Measurements from ENCODE around the gene ADRM1. TPM values are rescaled to one million over a fixed set of nuclear protein-coding genes. Genes with fewer than 3 reads are reported as not detected.

ADRM1 gene
- total and polyA plus RNA-seq, 10 of the 15 experiments (the other 5 are each of a cell fraction or from before 2014, with no cell fraction given): 3.4 to 213 (median 95.9) TPM

DNA sequence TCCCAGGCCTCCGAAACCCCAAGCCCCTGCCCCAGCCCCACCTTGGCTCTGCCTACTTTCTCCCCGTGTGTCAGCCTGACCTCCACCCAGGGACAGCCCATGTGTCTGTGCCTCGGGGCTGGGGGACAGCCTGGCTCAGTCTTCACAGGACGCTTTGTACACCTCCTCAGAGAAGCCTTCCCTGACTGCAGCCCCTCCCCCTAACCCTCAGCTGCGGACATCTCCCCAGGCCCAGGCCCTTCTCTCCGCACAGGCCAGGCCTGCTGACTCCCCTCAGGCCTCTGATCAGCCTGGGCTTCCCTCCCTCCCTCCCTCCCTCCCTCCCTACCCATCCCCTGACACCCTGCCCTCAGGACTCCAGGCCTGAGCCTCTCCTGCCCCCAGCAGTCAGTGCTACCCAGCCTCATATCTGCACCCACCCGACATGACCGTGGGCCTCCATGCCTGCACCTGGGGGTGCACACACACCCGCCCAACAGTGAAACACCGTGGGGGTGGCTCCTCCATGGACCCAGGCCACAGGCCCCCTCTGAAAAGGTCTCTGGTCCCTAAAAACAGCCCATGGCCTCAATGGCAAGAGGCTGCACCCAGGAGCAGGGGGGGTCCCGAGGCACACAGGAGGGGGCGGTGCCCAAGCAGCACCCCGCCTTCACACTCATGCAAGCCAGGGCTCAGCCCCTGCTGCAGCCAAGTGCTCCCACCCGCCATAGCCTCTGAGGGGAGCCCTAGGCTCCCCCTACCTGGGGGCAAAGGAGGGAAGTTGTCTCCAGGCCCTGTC is 51.4 kb downstream of the ADRM1 start:
- in situ Hi-C loops (cut with MboI): no loop called here
- RAD21 ChIA-PET (ENCODE audit: unreplicated experiment): no interaction called here
- no peak for TF ChIP-seq ZNF274 (IDR thresholded peaks at IDR 0.05; ENCODE audit: insufficient read depth, insufficient read length)
- TF ChIP-seq, protein P1, sequence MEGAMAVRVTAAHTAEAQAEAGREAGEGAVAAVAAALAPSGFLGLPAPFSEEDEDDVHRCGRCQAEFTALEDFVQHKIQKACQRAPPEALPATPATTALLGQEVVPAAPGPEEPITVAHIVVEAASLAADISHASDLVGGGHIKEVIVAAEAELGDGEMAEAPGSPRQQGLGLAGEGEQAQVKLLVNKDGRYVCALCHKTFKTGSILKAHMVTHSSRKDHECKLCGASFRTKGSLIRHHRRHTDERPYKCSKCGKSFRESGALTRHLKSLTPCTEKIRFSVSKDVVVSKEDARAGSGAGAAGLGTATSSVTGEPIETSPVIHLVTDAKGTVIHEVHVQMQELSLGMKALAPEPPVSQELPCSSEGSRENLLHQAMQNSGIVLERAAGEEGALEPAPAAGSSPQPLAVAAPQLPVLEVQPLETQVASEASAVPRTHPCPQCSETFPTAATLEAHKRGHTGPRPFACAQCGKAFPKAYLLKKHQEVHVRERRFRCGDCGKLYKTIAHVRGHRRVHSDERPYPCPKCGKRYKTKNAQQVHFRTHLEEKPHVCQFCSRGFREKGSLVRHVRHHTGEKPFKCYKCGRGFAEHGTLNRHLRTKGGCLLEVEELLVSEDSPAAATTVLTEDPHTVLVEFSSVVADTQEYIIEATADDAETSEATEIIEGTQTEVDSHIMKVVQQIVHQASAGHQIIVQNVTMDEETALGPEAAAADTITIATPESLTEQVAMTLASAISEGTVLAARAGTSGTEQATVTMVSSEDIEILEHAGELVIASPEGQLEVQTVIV (IDR thresholded peaks at IDR 0.05; ENCODE audit: borderline replicate concordance, partially characterized antibody): no peak
- no peak for TF ChIP-seq KAT2A (conservative IDR thresholded peaks at IDR 0.05; ENCODE audit: control insufficient read depth, low read depth, low read length)
- TF ChIP-seq NRF1 (conservative IDR thresholded peaks at IDR 0.05; ENCODE audit: low read depth, low read length): no peak
- TF ChIP-seq IKZF1 (conservative IDR thresholded peaks at IDR 0.05): no peak
- TF ChIP-seq, protein P2, sequence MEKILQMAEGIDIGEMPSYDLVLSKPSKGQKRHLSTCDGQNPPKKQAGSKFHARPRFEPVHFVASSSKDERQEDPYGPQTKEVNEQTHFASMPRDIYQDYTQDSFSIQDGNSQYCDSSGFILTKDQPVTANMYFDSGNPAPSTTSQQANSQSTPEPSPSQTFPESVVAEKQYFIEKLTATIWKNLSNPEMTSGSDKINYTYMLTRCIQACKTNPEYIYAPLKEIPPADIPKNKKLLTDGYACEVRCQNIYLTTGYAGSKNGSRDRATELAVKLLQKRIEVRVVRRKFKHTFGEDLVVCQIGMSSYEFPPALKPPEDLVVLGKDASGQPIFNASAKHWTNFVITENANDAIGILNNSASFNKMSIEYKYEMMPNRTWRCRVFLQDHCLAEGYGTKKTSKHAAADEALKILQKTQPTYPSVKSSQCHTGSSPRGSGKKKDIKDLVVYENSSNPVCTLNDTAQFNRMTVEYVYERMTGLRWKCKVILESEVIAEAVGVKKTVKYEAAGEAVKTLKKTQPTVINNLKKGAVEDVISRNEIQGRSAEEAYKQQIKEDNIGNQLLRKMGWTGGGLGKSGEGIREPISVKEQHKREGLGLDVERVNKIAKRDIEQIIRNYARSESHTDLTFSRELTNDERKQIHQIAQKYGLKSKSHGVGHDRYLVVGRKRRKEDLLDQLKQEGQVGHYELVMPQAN (conservative IDR thresholded peaks at IDR 0.05): no peak
- no peak for TF ChIP-seq MEF2A (IDR thresholded peaks at IDR 0.05; ENCODE audit: insufficient read depth, low read depth, low read length)
- TF ChIP-seq PAX5 (IDR thresholded peaks at IDR 0.05; ENCODE audit: borderline replicate concordance, low read depth, low read length): no peak

More for the DNA sequence above, 51.4 kb downstream of the ADRM1 start:
- ChIA-PET CTCF (no interaction called here), POLR2A (no interaction called here), SMC1A (ENCODE audit: uncharacterized antibody, unreplicated experiment) (no interaction called here)
- Histone ChIP-seq H3K27me3 (replicated peaks in 1 of 2; ENCODE audit: control insufficient read depth in 2 of 2, insufficient read depth in 2 of 2, low read length in 1 of 2) (no peaks in the 10 kb centered on the region), H3K4me3 (no peak overlapping the region), H3K4me1 (ENCODE audit: control insufficient read depth, insufficient read depth, low read length) (no peaks in the 10 kb centered on the region), H3K79me2 (ENCODE audit: control insufficient read depth, insufficient read depth, low read length) (no peaks in the 10 kb centered on the region), H4K20me1 (ENCODE audit: control insufficient read depth, insufficient read depth) (no peaks in the 10 kb centered on the region), H3K36me3 (ENCODE audit: control insufficient read depth in 2 of 2, insufficient read depth in 2 of 2, low read length in 1 of 2) (no peaks in the 10 kb centered on the region; a peak in 1 of 4 replicates), H3K9ac (ENCODE audit: control insufficient read depth, insufficient read depth, low read length) (no peak overlapping the region), H3K27ac (ENCODE audit: control insufficient read depth, insufficient read depth) (no peak overlapping the region), H3K9me3 (replicated peaks; ENCODE audit: control insufficient read depth, insufficient read depth, low read length) (no peaks in the 10 kb centered on the region), H2AFZ (ENCODE audit: control insufficient read depth, low read depth, low read length) (no peak overlapping the region), H3K4me2 (ENCODE audit: control insufficient read depth, insufficient read depth) (no peak overlapping the region)
- DNase-seq (ENCODE audit: low read depth, low spot score) (no peak), FAIRE-seq (no peak), ATAC-seq (no peak; the same call in 2 of the 3 replicates)
- whole genome bisulfite sequencing (ENCODE audit: insufficient coverage, insufficient replicate concordance, low lambda C conversion rate, missing lambda C conversion rate): 53% methylated on average over 12 of the region's 14 CpGs
- no TSS peak for BruUV-seq (replicated peaks)
- intact Hi-C loops (cut with micrococcal nuclease; ENCODE audit: unreplicated experiment): no loop called here
